ENCODE results near the gene MFSD11. TPM values are rescaled to one million over a fixed set of nuclear protein-coding genes. Genes with fewer than 3 reads are reported as not detected.

MFSD11 gene
- total RNA-seq, 1 experiment from 2014 or later, result 24.9 TPM

GRCh38 chr17:76691379-76692191, 46.3 kb upstream of the MFSD11 start:
- RAD21 ChIA-PET (ENCODE audit: low non-redundant PET in 1 of 2, low total read pairs in 2 of 2, uncharacterized antibody in 2 of 2, unreplicated experiment in 2 of 2), result no interaction called here
- POLR2A ChIA-PET, result interaction anchor here (1.1 kb wide), 1 partner anchor 20 kb away, joined by 3 read pairs; no protein-coding TSS in a partner anchor
- DNase-seq (ENCODE audit: low read depth, low spot score), result no peak

More at GRCh38 chr17:76691379-76692191, 46.3 kb upstream of the MFSD11 start:
- no TSS peak for BruUV-seq (replicated peaks)
- Histone ChIP-seq H3K9me3 (ENCODE audit: control insufficient read depth in 1 of 2, insufficient read depth in 1 of 2, low read depth in 1 of 2, low read length in 2 of 2) (no peaks in the 10 kb centered on the region), H3K9ac (ENCODE audit: low read length) (no peak overlapping the region), H3K36me3 (ENCODE audit: control insufficient read depth in 1 of 2, insufficient read depth in 2 of 2, low read length in 2 of 2) (no peaks in the 10 kb centered on the region), H3K4me2 (ENCODE audit: low read length) (no peak overlapping the region), H3K27ac (ENCODE audit: low read depth, low read length) (no peak overlapping the region), H3K4me1 (ENCODE audit: control insufficient read depth in 1 of 2, insufficient read depth in 2 of 2, low read length in 2 of 2) (peaks cover 22 to 24% of the 10 kb centered on the region in 2 experiments), H3K27me3 (ENCODE audit: insufficient read depth, low read length) (no peaks in the 10 kb centered on the region), H3K4me3 (replicated peaks in 1 of 2; ENCODE audit: low read depth in 1 of 2, low read length in 2 of 2) (no peak overlapping the region), H2AFZ (ENCODE audit: low read depth, low read length, poor library complexity, severe bottlenecking) (no peak overlapping the region), H4K20me1 (ENCODE audit: insufficient read depth) (no peaks in the 10 kb centered on the region), H3K79me2 (ENCODE audit: insufficient read depth, low read length) (0 out of 2 replicates have a peak, but pooled peaks cover 1% of the 10 kb centered on the region), H3K9me2 (ENCODE audit: insufficient read depth) (no peaks in the 10 kb centered on the region)
- no peak for ATAC-seq
- CTCF ChIA-PET, result interaction anchor here (1.3 to 2.0 kb wide), 2 partner anchors 10 to 169 kb away, joined by 7 to 10 read pairs; no protein-coding TSS in a partner anchor
- TF ChIP-seq, protein P1, sequence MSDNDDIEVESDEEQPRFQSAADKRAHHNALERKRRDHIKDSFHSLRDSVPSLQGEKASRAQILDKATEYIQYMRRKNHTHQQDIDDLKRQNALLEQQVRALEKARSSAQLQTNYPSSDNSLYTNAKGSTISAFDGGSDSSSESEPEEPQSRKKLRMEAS (IDR thresholded peaks at IDR 0.05), result no peak
- TF ChIP-seq ZFX (IDR thresholded peaks at IDR 0.05) (no peak), POLR2A (IDR thresholded peaks at IDR 0.05; ENCODE audit: borderline replicate concordance, extremely low read depth, insufficient read depth, insufficient read length) (no peak), FOSL1 (IDR thresholded peaks at IDR 0.05; ENCODE audit: low read depth) (no peak), YY1 (IDR thresholded peaks at IDR 0.05; ENCODE audit: extremely low read depth, insufficient replicate concordance, low read depth, low read length) (no peak), TCF7L2 (IDR thresholded peaks at IDR 0.05; ENCODE audit: borderline replicate concordance, extremely low read depth, insufficient read depth, insufficient read length) (no peak), EGR1 (IDR thresholded peaks at IDR 0.05; ENCODE audit: low read depth) (no peak)
- TF ChIP-seq, protein P2, sequence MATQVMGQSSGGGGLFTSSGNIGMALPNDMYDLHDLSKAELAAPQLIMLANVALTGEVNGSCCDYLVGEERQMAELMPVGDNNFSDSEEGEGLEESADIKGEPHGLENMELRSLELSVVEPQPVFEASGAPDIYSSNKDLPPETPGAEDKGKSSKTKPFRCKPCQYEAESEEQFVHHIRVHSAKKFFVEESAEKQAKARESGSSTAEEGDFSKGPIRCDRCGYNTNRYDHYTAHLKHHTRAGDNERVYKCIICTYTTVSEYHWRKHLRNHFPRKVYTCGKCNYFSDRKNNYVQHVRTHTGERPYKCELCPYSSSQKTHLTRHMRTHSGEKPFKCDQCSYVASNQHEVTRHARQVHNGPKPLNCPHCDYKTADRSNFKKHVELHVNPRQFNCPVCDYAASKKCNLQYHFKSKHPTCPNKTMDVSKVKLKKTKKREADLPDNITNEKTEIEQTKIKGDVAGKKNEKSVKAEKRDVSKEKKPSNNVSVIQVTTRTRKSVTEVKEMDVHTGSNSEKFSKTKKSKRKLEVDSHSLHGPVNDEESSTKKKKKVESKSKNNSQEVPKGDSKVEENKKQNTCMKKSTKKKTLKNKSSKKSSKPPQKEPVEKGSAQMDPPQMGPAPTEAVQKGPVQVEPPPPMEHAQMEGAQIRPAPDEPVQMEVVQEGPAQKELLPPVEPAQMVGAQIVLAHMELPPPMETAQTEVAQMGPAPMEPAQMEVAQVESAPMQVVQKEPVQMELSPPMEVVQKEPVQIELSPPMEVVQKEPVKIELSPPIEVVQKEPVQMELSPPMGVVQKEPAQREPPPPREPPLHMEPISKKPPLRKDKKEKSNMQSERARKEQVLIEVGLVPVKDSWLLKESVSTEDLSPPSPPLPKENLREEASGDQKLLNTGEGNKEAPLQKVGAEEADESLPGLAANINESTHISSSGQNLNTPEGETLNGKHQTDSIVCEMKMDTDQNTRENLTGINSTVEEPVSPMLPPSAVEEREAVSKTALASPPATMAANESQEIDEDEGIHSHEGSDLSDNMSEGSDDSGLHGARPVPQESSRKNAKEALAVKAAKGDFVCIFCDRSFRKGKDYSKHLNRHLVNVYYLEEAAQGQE (IDR thresholded peaks at IDR 0.05; ENCODE audit: low read depth), result no peak
- TF ChIP-seq, protein P3, sequence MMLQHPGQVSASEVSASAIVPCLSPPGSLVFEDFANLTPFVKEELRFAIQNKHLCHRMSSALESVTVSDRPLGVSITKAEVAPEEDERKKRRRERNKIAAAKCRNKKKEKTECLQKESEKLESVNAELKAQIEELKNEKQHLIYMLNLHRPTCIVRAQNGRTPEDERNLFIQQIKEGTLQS (IDR thresholded peaks at IDR 0.05), result no peak
- intact Hi-C loops (cut with micrococcal nuclease), result no loop called here

Measured in HCT116 (cell line).